NCI-H146 treated with DMSO at 0.1 percent for 48 hours (cell line): Measurements from ENCODE around the gene HOXA6.
A peak's percentile ranks its signal among the peaks of the same experiment; 100 is the strongest.

ENCODE experiments used
- DNase-seq: peaks from one replicate; lab custom pipeline; 2025; ENCODE audit not compliant: unreplicated experiment; lab: John Stamatoyannopoulos, UW

Gene HOXA6

GRCh38 chr7:27185013-27185853, 37.7 kb upstream of the HOXA6 start, which contains the start of gene HOXA11:
HOXA11 (minus strand) TSS chr7:27185232; CDS start chr7:27185144, 88 bp downstream.
- no peak for DNase-seq

GRCh38 chr7:27184337-27185012, 36.9 kb upstream of the HOXA6 start:
- DNase-seq, result no peak

- DNase-seq, result peak; percentile 33
Observed at GRCh38 chr7:27183682-27184336, 36.2 kb upstream of the HOXA6 start.

- peak; percentile 23 for DNase-seq
Observed at GRCh38 chr7:27182861-27183681, 35.5 kb upstream of the HOXA6 start.

DNA sequence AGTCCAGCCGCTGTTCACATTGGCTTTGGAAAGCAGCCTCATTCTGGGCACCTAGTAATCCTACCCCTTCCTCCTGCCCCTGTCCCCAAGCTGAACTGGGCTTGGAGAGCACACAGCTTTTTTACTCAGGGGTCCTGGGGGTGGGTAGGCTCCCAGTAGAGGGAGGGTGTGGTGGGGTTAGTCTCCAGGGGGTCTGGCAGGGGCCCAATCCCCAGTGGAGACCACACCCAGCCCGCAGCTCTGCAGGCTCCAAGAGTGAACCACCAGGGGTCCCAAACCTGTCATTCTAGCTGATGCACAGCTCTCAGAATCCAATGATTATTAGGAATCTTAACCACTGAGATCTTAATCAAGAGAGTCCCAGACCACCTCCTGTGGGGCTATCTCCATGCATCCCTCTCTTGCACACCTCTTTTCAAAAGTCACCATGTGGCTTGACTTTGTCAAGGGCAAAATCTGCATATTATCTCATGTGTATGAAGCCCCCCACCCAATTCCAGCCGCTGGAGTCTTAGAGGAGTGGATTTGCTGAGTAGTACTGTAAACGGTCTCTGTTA, 34.8 kb upstream of the HOXA6 start:
- DNase-seq, result no peak

DNA sequence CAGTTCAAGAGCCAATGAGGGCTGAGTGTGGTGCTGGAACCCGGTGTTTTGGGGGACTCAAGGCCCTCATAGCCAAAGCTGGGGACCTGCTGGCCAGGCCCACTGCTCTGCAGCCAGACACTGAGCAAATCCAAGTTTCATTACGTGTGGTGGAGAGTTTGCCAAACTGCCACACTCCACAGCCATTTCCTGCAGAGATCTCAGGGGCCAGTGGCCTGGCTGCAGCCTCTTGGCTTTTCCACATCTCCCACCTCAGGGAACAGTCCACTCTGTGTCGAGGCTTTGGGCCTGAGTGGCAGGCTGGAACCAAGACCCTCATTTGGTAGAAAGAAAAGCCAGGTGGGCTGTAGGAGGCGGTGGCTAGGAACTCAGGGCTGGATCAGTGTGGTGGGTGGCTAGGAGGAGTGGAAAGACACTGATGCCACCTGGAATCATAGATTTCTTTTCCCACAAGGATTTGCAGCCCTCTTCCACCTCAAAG, 34.3 kb upstream of the HOXA6 start:
- no peak for DNase-seq

- no peak for DNase-seq
Observed at GRCh38 chr7:27180431-27181420, 33.2 kb upstream of the HOXA6 start.

- DNase-seq, result no peak
Observed at GRCh38 chr7:27179503-27180430, 32.2 kb upstream of the HOXA6 start.

GRCh38 chr7:27179030-27179429, 31.5 kb upstream of the HOXA6 start:
- DNase-seq, result no peak

GRCh38 chr7:27178366-27178765, 30.8 kb upstream of the HOXA6 start:
- no peak for DNase-seq

GRCh38 chr7:27177795-27178320, 30.3 kb upstream of the HOXA6 start:
- no peak for DNase-seq

GRCh38 chr7:27176962-27177794, 29.6 kb upstream of the HOXA6 start:
- no peak for DNase-seq

- DNase-seq, result no peak
Observed at GRCh38 chr7:27176524-27176845, 28.9 kb upstream of the HOXA6 start.

DNA sequence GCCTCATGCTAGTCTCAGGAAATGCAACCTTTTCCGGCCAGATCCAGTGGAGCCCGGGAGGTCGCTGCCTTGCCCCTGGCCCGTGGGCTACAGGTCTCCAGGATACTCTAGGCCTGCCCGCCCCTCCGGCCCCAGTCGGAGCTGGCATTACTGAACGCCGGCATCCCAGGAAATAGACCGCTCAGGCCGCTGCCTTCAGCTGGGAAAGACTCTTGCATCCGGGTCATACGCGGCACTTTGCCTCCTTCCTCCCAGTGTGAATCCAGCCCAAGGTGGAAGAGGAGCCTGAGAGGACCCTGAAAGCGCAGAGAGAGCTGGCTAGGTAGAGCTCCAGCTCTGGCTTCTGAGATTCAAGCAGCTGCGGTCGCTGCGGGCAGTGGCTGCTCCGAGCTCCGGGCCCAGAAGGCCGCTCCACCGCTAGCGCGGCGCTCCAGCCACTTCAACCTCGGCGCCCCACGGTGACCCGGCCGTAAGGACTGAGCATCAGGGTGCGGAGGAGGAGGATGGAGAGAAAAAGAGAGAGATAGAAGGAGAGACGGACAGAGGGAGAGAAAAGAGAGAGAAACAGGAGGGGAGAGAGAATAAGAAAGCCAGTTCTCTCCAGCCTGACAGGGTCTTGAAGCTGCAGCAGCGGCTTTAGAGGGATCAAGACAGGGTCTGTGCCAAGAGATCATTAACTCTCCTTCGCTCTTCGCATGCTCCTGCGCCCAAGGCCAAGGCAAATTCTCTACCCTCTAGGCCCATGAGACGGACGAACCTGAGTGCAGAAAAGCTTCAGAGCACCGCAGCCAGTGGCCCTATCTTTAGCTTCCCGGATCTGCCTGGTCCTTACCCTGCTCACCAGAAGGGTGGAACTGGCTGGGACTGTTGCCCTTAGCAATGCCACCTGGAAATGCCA, 28.3 kb upstream of the HOXA6 start:
- DNase-seq, result no peak

- DNase-seq, result no peak
Observed at GRCh38 chr7:27174874-27175625, 27.5 kb upstream of the HOXA6 start.
